HG03442 (cell line): ENCODE measurements around the gene NABP2.
"Not testable (repeated sequence)": the region's sequence is repeated elsewhere in the genome, so short reads cannot be mapped to it uniquely, and the experiment has no call there.

Experiments
- ATAC-seq: cut with Tn5 transposase; IDR thresholded peaks from one replicate; pipeline ENCODE4 v1.9.1; 2021; ENCODE audit warnings: mild to moderate bottlenecking, moderate library complexity; ENCODE audit not compliant: unreplicated experiment

The NABP2 gene

DNA sequence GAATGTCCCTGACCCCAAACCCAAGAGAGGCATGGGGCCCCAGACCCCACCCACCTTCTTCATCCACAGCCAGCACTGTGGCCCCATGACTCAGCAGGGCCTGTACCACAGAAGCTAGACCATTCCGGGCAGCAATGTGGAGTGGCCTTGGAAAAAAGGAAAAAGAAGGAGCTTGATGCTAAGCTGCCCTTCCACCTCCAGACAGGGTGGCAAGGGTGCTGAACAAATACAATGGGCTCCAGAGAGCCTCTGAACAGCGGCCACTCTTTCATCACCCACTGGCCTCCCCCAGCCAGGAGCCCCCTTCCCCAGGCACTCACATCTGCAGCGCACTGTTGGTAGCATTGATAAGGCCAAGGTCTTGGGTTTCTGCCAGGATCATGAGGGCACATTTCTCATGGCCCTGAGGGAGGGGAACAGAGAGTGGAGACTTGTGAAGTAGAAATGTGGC, 19.6 kb downstream of the NABP2 start:
- ATAC-seq = no peak

DNA sequence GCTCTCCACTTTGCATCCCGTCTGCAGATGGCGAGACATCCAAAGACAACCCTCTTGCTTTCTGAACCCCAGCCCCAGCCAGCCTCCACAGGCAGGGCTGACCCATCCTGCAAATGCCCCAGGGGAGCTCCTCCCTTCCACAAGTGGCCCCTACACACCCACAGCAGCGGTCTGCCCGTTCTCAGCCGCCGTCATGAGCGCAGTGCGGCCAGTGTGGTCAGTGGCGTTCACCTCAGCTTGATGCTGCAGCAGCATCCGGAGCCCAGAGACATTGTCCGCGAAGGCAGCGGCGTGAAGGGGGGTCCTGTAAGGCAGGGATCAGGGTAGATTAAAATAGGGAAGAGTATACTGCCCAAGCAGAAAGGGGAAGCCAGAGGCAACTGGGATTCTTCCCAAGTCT, 20.4 kb downstream of the NABP2 start:
- no peak for ATAC-seq

DNA sequence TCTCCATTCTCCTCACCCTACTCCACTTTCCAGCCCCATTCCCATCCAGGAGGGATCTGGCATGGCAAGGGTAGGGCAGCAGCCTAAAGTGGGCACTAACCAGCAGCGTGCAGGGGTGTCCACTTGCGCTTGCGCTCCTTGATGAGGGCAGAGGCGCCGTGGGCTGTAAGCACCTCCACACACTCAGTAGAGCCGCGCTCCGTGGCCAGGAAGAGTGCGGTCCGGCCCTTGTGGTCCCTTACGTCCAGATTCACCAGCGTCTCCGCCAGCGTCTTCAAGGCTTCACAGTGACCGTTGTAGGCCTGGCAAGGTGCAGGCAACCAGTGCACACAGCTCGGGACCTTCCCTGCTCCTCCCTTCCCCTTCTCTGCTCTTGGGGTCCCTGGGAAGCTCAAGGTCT, 23.8 kb downstream of the NABP2 start:
- ATAC-seq = no peak

DNA sequence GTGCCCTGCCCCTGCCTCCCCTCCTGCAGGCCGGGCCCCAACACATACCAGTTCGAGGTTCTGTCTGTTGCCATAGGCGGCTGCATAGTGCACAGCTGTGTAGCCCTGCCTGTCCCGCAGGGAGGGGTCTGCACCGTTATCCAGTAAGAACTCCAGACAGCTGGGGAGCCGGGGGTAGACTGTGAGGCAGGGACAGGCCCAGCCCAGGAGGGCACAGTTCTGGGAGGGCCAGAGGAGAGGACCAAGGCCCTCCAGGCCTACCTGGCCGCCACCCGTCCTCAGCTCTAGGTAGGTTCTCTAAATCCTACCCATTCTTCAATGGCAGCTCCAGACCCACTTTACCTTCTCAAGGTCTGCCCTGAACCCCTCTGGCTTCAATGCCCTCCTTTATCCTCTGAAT, 24.6 kb downstream of the NABP2 start:
- ATAC-seq = no peak

DNA sequence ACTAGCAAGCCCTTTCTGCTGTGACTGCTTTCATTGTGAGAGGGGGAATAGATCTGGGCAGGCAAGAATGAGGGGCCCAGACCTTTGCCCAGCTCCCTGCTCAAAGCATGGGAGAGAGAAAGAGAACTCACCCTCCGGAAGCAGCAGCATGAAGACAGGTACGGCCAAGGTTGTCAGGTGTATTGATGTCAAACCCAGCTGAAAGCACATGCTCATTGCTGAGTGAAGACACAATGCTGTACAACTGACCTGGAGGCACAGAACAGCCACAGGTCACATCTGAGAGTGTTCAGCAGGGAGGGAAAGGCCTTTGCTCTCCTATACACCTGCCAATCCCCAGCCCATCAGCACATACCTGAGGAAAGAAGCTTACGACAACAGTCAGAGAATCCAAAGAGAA, 28.5 kb downstream of the NABP2 start:
- no peak for ATAC-seq

DNA sequence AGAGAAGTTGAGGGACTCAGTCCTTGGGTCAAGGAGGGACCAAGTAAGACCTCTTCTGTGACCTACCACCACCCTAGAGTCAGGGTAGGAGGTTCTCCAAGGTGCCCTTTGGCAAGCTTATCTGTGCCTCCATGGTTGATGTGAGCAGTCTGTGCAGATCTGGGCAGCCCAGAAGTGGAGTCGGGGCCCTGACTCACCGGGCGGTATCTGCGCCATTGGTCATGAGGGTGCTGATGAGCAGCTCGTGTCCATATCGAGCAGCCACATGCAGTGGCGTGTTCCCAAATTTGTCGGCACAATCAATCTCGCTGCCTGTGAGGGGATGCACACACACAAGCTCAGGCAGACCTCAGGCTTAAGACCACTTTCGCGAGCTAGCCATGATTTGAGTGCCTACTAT, 28.9 kb downstream of the NABP2 start:
- no peak for ATAC-seq

DNA sequence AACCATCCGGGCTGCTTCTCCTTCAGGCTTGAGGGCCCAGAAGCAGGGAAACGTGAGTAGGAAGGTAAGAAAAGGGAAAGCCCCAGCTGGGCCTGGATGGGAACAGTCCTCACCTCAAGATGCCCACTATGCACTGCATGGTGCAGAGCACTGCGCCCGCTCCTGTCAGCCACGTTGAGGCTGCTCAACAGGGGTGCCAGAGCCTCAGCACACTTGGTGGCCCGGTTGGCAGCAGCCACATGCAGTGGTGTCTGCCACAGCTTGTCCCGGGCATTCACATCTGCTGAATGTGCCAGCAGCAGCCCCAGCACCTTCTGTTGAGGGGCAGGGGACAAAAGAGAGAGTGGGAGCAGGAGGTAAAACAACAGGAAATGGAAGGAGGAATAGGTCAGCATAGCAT, 31.5 kb downstream of the NABP2 start:
- ATAC-seq = no peak

DNA sequence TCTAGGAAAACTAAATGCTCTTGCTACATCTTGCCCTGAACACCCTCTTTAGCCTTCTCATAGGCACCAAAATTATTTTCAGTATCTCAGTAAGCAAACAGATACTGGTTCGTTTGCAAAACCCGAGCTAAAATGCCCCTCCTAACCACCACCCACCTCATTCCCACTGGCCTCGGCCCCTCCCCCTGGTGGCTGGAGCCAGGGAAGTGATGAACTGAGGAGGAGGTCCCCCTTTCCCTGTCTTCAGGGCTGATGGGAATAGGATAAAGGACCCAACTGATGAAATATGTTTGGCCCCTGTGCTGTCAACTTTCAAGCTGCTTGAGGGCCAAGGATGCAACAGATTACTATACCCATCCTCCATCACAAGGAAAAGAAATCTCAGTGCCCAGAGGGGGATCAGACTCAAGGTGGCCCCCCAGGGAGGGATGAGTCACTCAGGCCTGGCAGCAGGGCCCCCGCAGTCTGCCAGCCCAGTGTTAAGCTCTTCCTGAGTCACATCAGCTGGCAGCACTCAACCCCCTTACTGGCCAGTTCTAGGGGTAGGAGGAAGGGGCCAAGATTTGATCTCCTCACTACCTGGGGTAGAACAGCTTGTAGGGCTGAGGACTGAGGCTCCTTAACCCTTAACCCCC, 32.3 kb downstream of the NABP2 start:
- no peak for ATAC-seq

DNA sequence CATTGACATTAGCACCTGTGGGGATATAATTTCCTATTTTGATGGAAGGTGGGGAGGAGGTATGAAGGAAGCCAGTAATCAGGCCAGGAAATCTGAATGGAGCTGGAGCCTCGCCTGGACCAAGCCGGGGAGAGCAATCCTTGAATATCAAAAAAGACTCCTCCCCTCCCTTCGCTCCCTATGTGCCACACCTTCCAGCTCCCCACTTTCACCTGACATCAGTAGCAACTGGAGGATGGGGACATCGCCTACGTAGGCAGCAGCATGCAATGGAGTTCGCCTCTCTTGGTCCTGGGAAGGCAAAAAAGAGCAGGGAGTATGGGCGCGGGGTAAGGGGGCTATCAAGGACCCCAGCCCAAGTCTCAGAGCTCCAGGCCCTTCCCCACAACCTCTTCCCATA, 32.9 kb downstream of the NABP2 start:
- ATAC-seq = no peak

DNA sequence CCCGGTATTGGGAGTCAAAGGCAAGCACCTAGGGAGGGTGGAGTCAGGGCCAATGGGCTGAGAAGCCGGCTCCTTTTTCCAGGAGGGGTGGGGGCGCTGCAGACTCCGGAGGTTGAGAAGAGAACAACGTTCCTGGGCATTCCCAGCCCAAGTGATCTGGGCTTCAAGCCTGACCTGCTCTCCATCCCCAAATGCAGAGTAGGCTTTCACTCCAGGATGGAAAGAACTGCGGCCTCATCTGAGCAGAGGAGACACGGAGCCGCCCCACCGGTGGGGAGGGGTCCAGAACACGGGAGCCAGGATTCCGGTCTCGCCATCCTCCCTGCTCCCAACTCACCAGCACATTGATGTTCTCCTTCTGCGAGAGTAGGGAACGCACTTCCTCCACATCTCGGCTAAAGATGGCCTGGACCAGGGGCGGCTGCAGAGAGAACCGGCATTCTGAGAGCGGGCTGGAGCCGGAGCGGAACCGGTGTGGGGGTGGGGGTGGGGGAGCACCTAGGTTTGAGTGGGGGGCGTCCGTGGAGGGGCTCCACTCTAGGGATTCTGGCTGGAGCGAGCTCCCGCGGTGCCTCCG, 33.4 kb downstream of the NABP2 start:
- ATAC-seq = peak; percentile 10

DNA sequence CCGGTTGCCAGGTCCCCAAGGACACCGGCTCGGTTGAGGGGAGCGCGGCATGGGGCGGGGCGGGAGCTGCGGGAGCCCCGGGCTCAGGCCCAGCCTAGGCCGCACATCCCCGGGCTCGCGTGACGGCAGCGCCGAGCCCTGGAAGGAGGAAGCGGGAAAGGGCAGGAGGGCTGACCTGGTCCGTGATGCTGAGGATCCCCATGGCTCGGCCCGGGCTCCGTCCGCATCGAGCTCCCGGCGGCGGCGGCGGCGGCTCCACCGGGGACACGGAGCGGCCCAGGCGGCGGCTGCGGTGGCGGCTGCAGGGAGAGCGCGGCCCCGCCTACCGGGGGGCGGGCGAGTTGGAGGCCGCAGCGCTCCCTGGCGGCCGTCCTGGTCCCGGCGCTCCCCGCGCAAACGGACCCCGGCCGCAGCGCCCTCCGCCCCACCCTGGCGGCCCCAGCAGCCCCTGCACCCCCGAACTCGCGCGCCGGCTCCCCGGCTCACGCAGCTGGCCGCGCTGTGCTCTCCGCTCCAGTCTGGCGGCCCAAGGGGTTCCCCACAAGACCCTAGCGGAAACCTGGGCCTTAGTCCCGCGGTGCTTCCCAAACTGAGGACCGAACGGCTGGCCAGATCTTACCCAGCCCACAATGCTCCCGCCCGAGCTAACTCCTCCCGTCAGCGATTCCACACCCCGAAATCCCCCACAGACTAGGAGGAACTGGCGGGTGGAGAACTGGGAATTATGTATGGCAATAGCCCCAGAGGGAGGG, 34.1 kb downstream of the NABP2 start, which contains the start of gene ANKRD52:
TSS of gene ANKRD52 (minus strand) at position 317 of the 752 bp plus-strand sequence. CDS start at position 202, 115 bp downstream.
- peak; percentile 85 for ATAC-seq

DNA sequence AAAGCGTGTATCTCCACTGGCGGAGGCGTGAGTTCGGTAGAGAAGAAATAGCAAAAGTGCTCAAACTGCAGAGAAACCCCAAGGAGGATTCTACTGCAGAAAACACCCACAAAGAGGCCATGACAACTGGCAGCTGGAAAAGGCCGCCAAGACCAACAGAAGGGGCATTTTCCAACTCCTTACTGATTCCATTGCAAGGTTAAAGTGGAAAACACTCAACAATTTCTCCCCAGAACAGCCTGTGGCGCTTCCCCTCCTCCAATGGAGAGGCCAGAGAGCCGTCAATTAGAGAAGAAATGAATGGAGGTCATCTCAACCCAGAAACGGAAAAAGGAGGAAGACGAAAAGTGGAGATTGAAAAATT, 34.7 kb downstream of the NABP2 start:
- ATAC-seq = no peak

DNA sequence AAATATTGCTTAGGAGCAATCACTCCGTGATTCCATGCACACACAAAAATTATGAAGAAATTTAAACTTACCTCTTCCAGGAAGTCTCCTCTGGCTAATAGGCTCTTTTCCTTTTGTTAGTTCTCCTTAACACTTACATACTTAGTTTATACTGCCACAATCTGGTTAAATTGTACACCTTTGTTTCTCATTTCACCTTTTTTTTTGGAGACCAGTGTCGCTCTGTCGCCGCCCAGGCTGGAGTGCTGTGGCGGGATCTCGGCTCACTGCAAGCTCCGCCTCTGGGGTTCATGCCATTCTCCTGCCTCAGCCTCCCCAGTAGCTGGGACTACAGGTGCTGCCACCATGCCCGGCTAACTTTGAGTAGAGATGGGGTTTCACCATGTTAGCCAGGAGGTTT, 36.2 kb downstream of the NABP2 start:
- ATAC-seq = no peak

DNA sequence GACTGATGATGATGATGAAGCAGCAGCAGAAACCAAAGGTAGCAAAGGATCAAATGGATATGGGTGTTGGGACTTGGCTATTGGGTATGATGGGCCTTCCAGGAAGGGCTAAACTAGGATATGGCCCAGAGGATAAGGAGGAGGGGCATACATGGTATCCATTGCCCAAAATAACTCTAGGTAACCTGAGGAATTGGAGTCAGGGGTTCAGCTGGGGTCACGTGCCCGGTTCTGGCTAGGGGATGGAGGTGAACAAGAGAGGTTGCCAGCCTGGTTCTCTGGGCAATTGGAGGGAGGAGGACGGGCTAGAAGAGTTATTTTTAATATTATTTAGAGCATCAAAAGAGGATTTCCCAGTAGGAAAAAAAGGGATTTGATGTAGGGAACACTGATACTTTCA, 36.8 kb downstream of the NABP2 start:
- no peak for ATAC-seq

DNA sequence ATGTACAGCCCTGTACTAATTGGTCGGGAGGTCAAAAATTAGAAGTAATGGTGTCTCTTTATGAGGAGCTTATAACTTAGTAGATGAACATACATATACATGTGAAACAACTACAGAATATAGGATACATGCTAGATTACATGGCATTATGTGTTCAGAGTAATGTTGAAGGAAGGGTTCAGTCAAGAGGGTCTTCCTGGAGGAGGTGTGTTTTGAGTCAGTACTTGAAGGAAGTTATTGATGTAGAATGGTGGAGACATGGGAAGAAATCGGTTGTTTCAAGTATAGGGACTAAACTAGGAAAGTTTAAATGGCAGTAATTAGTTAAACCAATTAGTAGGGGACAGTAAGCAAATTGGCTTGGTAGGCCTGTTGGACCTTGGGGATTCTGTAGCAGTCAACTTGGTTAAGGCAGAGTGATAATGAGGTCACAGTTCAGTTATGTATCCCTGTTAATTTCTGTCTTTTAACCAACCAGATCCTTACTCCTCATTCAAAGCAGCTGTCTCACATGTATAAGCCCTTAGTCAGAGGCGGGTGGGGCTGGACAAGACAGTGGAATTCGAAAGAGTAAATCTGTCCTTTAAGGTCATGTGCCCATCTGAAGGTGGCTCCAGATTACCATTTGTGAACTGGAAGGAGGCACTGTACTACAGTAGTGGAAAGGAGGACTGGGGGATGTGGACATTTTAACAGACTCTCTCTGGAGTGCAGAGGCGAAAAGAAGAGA, 37.5 kb downstream of the NABP2 start:
- no peak for ATAC-seq

DNA sequence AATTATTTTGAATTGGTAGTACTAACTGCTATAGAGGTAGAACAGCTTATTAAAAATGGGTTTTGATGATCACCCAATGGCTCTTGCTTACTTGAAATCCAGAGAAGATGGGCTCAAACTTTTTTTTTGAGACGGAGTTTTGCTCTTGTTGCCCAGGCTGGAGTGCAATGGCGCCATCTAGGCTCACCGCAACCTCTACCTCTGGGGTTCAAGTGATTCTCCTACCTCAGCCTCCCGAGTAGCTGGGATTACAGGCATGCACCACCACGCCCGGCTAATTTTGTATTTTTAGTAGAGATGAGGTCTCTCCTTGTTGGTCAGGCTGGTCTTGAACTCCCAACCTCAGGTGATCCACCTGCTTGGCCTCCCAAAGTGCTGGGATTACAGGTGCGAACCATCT, 38.8 kb downstream of the NABP2 start:
- not testable (repeated sequence) for ATAC-seq

DNA sequence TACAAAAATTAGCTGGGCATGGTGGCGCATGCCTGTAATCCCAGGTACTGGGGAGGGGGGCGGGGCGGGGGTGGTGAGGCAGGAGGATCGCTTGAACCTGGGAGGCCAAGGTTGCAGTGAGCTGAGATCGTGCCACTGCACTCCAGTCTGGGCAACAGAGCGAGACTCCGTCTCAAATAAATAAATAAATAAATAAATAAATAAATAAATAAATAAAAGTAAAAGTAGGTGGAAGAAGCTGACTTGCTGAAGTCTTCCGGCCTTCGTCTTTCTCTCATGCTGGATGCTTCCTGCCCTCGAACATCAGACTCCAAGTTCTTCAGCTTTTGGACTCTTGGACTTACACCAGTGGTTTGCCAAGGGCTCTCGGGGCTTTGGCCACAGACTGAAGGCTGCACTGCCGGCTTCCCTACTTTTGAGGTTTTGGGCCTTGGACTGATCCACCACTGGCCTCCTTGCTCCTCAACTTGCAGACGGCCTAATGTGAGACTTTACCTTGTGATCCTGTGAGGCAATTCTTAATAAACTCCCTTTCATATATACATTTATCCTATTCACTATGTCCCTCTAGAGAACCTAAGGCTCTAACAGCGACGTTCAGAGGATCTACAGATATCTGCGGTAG, 42.0 kb downstream of the NABP2 start:
- ATAC-seq = not testable (repeated sequence)

DNA sequence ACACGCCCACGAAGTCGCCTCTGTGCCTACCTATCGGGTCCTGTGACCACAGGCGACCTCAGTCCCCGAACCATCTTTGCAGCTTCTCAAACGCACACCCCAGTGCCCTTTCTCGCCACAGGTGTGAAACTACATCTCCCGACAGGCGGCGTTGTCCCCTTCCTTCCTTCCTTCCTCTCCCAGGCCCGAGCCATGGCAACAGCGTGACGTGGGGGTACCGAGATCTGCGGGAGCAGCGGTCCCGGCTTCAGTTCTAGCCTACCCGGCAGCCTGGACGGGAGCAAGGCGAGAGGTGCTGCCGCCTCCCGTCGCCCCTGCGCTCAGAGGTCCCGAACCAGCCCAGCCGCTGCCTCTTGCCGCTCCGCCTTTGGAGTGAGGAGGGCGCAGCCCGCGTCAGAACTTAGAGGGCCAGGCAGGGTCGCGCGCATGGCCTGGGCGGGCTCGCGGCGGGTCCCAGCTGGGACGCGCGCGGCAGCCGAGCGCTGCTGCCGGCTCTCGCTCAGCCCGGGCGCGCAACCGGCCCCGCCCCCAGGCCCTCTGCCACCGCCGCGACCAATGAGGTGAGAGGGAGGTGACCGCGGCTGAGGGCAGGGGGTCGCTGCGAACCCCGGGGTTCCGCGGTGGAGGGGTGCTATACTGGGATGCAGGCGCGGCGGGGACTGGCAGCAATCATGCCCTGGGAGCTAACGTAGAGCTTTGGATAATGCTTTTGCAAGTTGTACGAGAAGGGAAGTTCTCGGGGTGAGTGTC, 42.7 kb downstream of the NABP2 start, which contains the start of gene COQ10A:
TSS of gene COQ10A (plus strand) at position 250 of the 750 bp plus-strand sequence. CDS start at position 427, 177 bp downstream.
- peak; percentile 81 for ATAC-seq

DNA sequence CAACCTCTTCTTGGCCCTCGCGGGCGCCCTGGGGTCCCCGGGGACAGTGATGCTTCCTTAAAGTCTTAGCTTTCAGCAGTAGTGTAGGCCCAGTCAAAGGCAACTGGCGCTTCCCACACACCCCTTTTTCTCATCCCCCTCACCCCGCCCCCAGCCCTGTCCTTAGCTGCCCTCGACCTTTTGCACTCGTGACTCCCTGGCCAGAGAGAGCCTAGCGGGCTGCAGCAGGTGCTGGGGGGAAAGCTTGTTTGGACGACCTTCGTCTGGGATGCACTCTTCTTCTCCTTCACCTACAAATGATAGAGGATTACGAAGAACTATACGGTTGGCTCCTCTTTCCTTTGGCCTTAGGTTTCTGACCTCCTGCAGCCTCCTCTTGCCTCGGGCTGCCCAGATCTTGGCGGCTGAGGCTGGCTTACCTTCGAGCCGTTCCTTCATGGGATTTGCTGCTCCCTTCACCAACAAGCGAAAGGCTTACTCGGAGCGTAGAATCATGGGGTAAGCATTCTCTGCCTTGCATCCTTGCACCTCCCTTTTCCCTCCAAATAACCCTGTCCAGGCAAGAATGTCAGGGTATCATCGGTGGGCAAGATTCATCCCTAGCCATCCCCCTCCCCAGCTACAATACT, 43.4 kb downstream of the NABP2 start:
- ATAC-seq = peak; percentile 8

DNA sequence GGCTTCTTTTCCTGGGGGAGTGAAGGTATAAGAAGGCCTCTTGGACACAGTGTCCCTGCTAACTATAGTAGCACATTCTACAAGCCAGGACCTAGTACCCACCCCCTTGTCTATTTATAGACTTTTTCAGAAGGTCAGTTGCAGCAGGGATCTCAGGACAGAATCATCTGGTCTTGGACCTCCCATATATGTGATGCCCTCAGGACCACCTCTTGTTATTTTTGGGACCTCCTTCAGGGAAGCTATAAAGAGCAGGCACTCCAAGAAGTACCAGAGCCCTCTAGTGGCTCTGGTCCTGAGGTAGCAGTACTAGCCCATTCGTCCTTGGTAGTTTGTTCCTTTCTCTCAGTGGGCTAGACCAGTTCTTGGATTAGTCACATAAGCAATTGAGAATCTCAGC, 46.9 kb downstream of the NABP2 start:
- ATAC-seq = no peak
